NCI-H345 treated with DMSO at 0.1 percent for 48 hours (cell line): ENCODE measurements around the gene RNF125.
A peak's percentile ranks its signal among the peaks of the same experiment; 100 is the strongest.
"Not testable (repeated sequence)": the region's sequence is repeated elsewhere in the genome, so short reads cannot be mapped to it uniquely, and the experiment has no call there.

Experiments
- DNase-seq: peaks from one replicate; lab custom pipeline; 2025; ENCODE audit not compliant: unreplicated experiment; lab: John Stamatoyannopoulos, UW

RNF125 gene

GRCh38 chr18:32086881-32087280 is 68.3 kb downstream of the RNF125 start:
- DNase-seq: no peak

DNA sequence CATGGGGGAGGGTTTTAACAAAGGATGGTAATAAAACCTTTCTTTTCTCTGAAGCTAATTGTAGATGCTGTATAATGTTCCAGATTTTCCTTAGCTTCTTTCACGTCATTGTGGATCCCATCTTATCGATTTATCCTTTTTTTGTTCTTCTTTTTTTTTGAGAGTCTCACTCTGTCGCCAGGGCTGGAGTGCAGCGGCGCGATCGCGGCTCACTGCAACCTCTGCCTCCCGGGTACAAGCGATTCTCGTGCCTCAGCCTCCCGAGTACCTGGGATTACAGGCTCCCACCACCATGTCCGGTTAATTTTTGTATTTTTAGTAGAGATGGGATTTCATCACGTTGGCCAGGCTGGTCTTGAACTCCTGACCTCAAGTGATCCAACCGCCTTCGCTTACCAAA is 72.2 kb downstream of the RNF125 start:
- not testable (repeated sequence) for DNase-seq

GRCh38 chr18:32091325-32091723 is 72.7 kb downstream of the RNF125 start:
- DNase-seq: no peak

GRCh38 chr18:32091724-32092421 is 73.2 kb downstream of the RNF125 start, which contains the start of gene RNF138:
Gene RNF138 (plus strand): TSS chr18:32091874. CDS start chr18:32092777, 903 bp downstream.
- peak; percentile 66 for DNase-seq

DNA sequence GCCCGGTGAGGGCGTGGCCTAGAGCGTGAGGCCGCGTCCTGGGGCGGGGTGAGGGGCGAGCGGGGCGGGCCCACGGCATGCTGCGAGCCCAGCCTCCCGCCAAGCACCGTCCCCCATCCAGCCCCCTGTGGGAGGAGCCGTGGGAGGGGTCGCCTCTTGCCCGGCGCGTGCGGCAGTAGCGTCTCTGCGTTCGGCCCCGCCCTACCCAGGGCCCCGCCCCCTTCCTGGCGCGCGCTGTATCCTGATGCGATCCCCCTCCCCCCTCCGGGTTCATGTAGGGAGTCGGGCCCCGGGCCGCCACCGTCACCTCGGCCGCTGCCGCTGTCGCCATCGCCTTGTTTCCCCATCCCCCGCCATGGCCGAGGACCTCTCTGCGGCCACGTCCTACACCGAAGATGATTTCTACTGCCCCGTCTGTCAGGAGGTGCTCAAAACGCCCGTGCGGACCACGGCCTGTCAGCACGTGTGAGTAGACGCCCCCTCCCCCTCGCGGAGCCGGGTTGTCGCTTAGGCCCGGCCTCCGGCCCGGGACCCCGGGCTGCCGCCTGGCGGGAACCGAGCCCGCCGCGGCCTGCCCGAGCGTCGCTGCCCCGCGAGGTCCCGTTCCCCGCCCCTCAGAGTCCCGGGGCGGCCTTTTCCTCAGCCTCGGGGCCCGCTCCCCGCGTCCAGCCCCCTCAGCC is 73.9 kb downstream of the RNF125 start:
- DNase-seq: peak; percentile 91

DNA sequence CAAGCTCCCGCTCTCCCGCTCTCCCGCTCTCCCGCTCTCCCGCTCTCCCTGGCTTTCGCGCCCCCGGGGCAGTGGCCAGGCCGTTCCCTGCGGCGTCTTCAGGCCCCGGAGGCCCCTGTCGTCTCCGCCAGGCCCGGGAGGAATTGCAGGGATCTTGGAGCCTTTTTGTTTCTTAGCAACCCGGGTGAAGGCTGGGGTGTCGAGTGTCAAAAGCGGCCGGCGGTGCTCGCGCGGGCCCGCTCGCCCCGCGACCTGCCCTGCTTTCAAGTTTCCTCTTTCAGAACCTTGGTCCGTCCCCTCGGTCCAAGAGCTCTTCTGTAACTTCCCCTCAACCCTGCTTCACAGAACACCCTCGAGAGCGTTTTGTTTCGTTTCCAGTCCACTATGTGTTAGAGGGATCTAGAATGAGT is 74.5 kb downstream of the RNF125 start:
- DNase-seq: no peak

DNA sequence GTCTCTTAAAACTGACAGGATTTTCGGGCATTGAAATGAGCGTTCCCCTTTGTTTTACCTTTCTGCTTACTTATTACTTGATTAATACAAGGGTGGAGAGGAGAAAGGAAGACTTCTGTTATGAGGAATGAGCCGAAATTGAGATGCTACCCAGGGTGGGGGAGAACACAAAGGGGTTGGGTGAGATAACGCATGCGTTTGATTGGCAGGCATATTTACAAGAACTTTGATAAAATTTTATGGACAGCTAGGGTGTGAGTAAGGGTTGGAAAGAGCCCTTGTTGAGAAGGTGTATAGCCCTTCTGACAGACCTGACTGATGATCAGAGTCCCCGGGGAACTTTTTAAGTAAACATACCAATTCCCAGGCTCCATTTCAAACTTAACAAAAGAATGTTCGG is 74.9 kb downstream of the RNF125 start:
- DNase-seq: peak; percentile 48

GRCh38 chr18:32095192-32095899 is 76.7 kb downstream of the RNF125 start:
- DNase-seq: no peak

- DNase-seq: no peak
Measured at GRCh38 chr18:32095900-32096229, 77.2 kb downstream of the RNF125 start.

DNA sequence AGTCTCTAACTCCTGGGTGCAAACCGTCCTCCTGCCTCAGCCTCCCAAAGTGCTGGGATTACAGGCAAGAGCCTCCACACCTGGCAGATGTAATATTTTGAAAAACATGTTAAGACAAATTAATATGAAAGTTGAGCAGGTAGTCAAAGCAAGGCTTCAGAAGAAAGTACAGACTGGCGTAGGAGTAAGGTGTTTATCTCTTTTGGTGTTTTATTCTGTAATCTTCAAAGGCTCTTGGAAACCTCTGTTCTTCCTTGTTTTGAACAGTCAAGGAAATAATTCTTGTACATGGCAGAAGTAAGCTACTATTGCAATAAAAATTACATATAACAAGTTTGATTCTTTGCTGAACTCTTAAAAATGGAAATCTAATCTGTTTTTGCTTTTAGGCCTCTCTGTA is 78.3 kb downstream of the RNF125 start:
- DNase-seq: no peak

DNA sequence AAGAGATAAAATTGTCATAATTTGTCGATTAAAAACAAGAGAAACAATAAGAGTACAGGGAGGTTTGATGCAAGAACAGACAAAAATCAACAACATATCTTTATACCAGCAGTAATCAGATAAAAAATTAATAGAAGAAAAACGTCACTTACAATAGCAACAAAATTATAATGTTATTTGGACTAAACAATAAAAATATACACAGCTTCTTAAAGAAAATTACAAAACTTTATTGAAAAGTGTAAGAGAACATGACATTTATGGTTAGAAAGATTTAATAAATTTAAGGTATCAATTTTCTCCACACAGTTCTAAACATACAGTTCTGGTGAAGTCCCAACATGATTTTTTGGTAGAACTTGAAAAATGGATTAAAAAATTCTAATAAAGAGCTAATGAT is 85.9 kb downstream of the RNF125 start:
- no peak for DNase-seq

GRCh38 chr18:32110005-32110404 is 91.4 kb downstream of the RNF125 start:
- DNase-seq: no peak

DNA sequence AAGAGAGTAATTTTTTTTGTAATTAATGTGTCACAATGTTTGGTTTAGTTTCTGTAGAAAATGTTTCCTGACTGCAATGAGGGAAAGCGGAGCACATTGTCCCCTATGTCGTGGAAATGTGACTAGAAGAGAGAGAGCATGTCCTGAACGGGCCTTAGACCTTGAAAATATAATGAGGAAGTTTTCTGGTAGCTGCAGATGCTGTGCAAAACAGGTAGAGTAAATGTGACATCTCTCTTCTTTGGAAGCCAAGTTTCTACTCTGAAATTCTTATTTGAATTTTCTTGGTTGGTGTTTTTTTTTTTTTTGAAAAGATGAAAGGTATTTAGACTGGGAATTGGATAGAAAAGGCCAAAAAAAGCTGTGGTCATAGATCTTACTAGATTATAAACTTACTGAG is 93.1 kb downstream of the RNF125 start:
- no peak for DNase-seq

- DNase-seq: no peak
Measured at GRCh38 chr18:32112826-32113225, 94.2 kb downstream of the RNF125 start.

GRCh38 chr18:32114293-32114942 is 95.8 kb downstream of the RNF125 start:
- no peak for DNase-seq

DNA sequence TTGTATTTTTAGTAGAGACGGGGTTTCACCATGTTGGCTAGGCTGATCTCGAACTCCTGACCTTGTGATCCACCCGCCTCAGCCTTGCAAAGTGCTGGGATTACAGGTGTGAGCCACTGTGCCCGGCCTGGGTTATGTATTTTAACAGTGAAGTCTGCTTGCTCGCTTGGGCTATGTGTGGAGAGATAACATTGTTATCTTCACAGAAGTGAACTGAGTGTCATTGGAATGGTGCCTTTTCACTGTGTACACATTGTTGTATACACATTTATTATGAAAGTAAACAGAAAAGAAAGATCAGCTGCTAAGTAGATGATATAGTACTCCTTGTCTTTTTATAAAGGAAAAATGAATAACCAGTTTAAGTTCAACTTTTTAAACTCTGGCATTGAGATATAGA is 103.4 kb downstream of the RNF125 start:
- DNase-seq: no peak
